Left forelimb (tissue), 1 donor: ENCODE results near the gene LPCAT3.
A peak's percentile ranks its signal among the peaks of the same experiment; 100 is the strongest.

ENCODE experiments used
- DNase-seq: peaks from one replicate; pipeline ENCODE4 v3.0.0-alpha.2; 2018; ENCODE audit warnings: low spot score

Gene LPCAT3

DNA sequence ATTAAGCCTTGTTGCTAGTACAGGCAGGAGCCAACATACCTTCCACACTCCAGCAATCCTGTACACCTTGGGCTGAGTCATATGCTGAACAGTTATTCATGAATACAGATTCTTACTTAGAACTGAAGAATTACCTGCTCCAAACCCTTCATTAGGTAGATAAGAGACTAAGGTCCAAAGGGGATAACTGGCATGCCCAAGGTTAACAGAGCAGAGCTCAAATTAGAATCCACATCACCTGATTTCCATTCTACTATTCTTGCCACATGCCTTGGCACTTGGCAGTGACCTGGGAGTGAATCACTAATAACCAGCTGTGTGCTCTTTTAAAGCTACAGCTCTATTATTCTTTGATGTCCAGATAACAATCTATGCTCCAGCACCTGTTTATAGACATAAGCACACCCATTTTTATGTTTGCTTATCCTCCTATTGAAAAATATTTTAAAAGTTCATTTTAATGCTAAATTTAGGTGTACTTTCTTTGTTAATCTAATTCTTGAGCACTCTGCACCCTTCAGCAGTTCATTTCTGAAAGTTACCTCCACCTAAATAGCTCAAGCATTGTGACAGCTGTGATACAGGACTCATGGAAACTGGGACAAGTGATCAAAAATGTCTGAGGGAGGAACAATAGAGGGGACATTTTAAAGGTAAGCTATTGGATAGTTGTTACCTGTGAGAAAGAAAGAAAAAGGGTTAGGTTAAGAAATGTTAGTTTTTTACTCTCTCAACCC is 19.4 kb downstream of the LPCAT3 start:
- no peak for DNase-seq

- no peak for DNase-seq
Measured at GRCh38 chr12:6996040-6996441, 22.2 kb downstream of the LPCAT3 start.

- DNase-seq = no peak
Measured at GRCh38 chr12:6987956-6988553, 30.2 kb downstream of the LPCAT3 start.

GRCh38 chr12:6982532-6982931 is 35.7 kb downstream of the LPCAT3 start:
- DNase-seq = no peak

- no peak for DNase-seq
Measured at GRCh38 chr12:6981152-6982052, 36.9 kb downstream of the LPCAT3 start.

DNA sequence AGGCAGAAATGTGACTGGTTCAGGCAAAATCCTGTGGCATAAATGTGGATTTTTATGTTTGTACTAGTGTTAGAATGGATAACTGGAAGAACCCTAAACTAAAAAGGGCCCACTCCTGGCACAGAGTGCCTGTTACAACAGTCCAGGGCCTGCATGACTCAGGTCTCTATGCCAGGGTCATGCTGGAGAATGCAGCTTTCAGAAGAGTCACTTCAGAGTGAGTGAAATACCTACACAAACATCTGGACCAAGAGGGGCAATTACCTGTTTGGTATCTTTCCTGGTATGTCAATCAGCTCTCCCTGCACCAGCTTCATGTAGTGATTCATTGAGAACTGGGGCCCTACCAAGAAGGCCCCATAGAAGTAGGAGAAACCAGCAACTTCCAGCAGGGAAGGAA is 37.5 kb downstream of the LPCAT3 start:
- no peak for DNase-seq

- no peak for DNase-seq
Measured at GRCh38 chr12:6980075-6980474, 38.2 kb downstream of the LPCAT3 start.

DNA sequence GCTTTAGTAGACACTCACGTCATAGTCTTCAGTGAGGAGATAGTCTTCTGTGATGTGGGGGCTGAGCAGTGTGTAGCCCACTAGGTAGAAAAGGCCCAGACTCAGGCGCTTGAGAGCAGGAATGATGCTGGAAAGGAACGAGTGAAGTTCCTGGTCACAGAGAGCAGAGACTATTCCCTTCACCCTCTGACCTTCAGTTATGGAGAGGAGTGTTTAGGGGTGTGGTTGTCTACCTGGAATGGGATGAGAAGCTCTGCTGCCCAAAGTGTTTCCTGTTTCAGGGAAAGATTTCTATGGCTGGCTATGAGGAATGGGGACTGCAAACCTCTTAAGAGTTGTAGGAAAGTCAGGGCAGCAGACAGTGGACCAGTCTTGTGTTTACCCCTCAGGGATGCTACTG is 38.8 kb downstream of the LPCAT3 start:
- no peak for DNase-seq

GRCh38 chr12:6979021-6979420 is 39.3 kb downstream of the LPCAT3 start:
- no peak for DNase-seq

GRCh38 chr12:6978611-6979011 is 39.7 kb downstream of the LPCAT3 start:
- DNase-seq = no peak

DNA sequence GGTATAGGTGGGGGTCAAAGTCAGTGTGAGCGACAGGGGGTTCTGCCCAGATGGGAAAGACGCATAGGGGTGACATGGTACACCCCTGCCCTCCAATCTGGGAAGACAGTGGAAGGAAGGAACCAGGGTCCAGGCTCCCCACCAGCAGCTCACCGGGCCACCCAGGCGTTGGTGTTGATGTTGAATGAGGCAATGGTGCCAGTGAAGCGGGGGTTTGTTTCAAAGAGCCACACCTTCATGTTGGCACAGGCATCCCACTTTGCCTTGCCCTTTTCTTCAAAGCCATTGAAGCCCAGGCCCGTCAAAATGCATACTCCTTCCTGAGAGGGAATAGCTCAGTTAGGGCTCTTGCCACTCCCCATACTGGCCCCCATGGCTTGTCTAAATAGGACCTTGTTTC is 40.1 kb downstream of the LPCAT3 start:
- DNase-seq = no peak

GRCh38 chr12:6977653-6978052 is 40.6 kb downstream of the LPCAT3 start:
- DNase-seq = no peak

GRCh38 chr12:6975297-6976032 is 42.8 kb downstream of the LPCAT3 start:
- DNase-seq = no peak

DNA sequence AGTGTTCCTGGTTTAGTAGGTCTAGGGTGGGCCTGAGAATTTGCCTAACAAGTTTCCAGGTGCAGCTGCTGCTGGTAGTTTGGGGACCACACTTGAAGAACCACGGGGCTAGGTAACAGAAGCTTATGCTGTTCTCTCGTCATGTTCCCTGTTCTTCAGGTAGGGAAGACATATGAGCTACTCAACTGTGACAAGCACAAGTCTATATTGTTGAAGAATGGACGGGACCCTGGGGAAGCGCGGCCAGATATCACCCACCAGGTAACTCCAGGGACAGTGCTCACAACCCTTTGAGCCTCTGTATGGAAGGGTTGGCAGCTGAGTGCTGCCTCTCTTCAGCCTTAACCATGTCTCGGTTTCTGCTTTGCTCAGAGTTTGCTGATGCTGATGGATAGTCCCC is 44.1 kb downstream of the LPCAT3 start:
- DNase-seq = no peak

DNA sequence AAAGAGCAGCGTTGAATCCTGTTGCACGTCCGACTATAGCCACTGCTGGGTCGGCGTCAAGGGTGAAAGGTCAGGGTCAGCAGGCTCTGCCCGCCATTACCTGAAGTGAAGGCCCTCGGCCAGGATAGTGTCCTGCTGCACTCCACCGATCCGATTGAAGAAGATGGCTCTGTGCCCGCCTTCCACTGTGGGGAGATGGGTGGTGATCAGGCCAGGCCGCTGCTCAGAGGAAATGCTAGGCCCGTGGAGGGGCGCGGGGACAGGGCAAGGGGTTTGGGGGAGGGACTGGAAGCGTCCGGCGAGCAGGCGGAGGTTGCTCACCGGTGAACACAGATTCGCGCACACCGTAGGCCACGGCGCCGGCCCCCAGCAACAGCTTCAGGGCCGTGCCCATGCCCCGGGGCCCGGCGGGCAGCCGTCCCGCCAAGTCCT is 48.2 kb downstream of the LPCAT3 start:
- no peak for DNase-seq

GRCh38 chr12:6968426-6968825 is 49.9 kb downstream of the LPCAT3 start:
- no peak for DNase-seq

GRCh38 chr12:6967651-6968100 is 50.6 kb downstream of the LPCAT3 start:
- DNase-seq = no peak

GRCh38 chr12:6966351-6966750 is 51.9 kb downstream of the LPCAT3 start:
- DNase-seq = peak; percentile 17

GRCh38 chr12:6965714-6966113 is 52.6 kb downstream of the LPCAT3 start:
- DNase-seq = no peak

GRCh38 chr12:6965026-6965661 is 53.1 kb downstream of the LPCAT3 start:
- DNase-seq = peak; percentile 89

DNA sequence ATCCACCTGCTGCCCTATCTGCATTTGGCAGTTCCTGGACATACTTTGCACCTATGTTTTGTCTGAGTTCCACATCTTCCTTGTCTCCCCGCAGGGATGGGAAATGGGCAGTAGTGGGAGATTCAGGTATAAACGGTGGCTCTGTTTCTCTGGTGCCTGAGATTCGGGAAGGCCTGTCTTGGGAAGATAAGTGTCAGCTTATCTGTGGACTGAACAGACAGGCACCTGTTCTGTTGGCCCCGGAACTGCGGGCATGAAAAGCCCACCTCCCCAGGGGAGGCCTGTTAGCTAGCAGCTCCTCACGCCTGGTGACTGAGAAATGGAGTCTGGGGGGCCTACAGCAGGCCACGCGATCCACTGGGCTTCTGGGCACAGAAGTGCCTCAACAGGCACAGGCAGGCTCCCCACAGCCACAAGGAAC is 53.7 kb downstream of the LPCAT3 start:
- DNase-seq = no peak
